Naive B cell (primary cell): Measurements from ENCODE around the gene ODC1. TPM values are rescaled to one million over a fixed set of nuclear protein-coding genes. Genes with fewer than 3 reads are reported as not detected.

Source experiments
- ATAC-seq, 2 donors: fragments of 150-1000 bp; cut with Tn5 transposase; 2 replicates each; pipeline ENCODE4 v1.10.0; 2021; ENCODE audit warnings: low read depth in 2 of 2, mild to moderate bottlenecking in 2 of 2, moderate library complexity in 2 of 2
- DNase-seq: peaks from one replicate; pipeline ENCODE4 v3.0.0; 2022
- H3K27ac Mint-ChIP-seq, 6 donors: one replicate each; pipeline ENCODE4 v1.8.0; 2020 to 2022; ENCODE audit warnings: mild to moderate bottlenecking in 6 of 6, mixed read lengths in 6 of 6, moderate library complexity in 5 of 6, inconsistent platforms in 2 of 6
- H3K27me3 Mint-ChIP-seq, 3 donors: one replicate each; pipeline ENCODE4 v1.8.0; 2021 to 2022; ENCODE audit warnings: mixed read lengths in 3 of 3, mild to moderate bottlenecking in 1 of 3
- H3K36me3 Mint-ChIP-seq, 2 donors: one replicate each; pipeline ENCODE4 v1.8.0; 2020 to 2022; ENCODE audit warnings: mixed read lengths in 2 of 2, inconsistent platforms in 1 of 2, mild to moderate bottlenecking in 1 of 2
- H3K4me1 Mint-ChIP-seq, 3 donors: one replicate each; pipeline ENCODE4 v1.8.0; 2020 to 2022; ENCODE audit warnings: mixed read lengths in 3 of 3, inconsistent platforms in 1 of 3, mild to moderate bottlenecking in 1 of 3, moderate library complexity in 1 of 3
- H3K4me3 Mint-ChIP-seq, 8 donors: one replicate each; pipeline ENCODE4 v1.8.0; 2020 to 2022; ENCODE audit warnings: mild to moderate bottlenecking in 8 of 8, mixed read lengths in 8 of 8, moderate library complexity in 8 of 8, inconsistent platforms in 2 of 8
- H3K9me3 Mint-ChIP-seq, 7 donors: one replicate each; pipeline ENCODE4 v1.8.0; 2020 to 2022; ENCODE audit warnings: mixed read lengths in 7 of 7, mild to moderate bottlenecking in 5 of 7, inconsistent platforms in 2 of 7, moderate library complexity in 1 of 7
- polyA plus RNA-seq, 6 donors: library from polyadenylated mRNA; unstranded; fragments of 300-500 nt; fragmentation: Illumina TruSeq; gene quantifications; one replicate each; pipeline ENCODE4 v1.2.3, GENCODE V29; 2021; ENCODE audit warnings: low read depth in 6 of 6

ODC1 gene
- polyA plus RNA-seq, 6 donors from 2014 or later, result 142 to 202 (median 165) TPM

- ATAC-seq (no peak), DNase-seq (no peak)
- H3K27ac Mint-ChIP-seq, result peak overlapping the region in 3 of 6 donors; percentile 12 to 84 (median 24)
- peak overlapping the region in 5 of 8 donors; percentile 7 to 84 (median 13) for H3K4me3 Mint-ChIP-seq
- H3K4me1 Mint-ChIP-seq, result peaks cover 18 to 38% (median 19%) of the 10 kb centered on the region in 3 donors
- peaks cover 0 to 2% (median 0%) of the 10 kb centered on the region in 7 donors for H3K9me3 Mint-ChIP-seq
- H3K27me3 Mint-ChIP-seq, result no peaks in the 10 kb centered on the region
- no peaks in the 10 kb centered on the region for H3K36me3 Mint-ChIP-seq
These were observed 14.7 kb downstream of the ODC1 start for GRCh38 chr2:10433264-10433946.

GRCh38 chr2:10432311-10433181 lies 15.6 kb downstream of the ODC1 start:
- DNase-seq (no peak), ATAC-seq (peak; percentile 13 to 48)
- Mint-ChIP-seq H3K27ac (peak overlapping the region in 2 of 6 donors; percentile 78 to 95), H3K9me3 (peaks cover 0 to 2% (median 0%) of the 10 kb centered on the region in 7 donors), H3K27me3 (no peaks in the 10 kb centered on the region), H3K4me3 (peak overlapping the region in 7 of 8 donors; percentile 25 to 90 (median 82)), H3K36me3 (peaks cover 0 to 4% of the 10 kb centered on the region in 2 donors), H3K4me1 (peaks cover 18 to 38% (median 19%) of the 10 kb centered on the region in 3 donors)

- ATAC-seq (peak in 1 of 2 donors; percentile 51), DNase-seq (no peak)
- H3K36me3 Mint-ChIP-seq, result peaks cover 0 to 11% of the 10 kb centered on the region in 2 donors
- H3K9me3 Mint-ChIP-seq, result peaks cover 0 to 2% (median 0%) of the 10 kb centered on the region in 7 donors
- H3K4me1 Mint-ChIP-seq, result peaks cover 18 to 38% (median 19%) of the 10 kb centered on the region in 3 donors
- peak overlapping the region in 7 of 8 donors; percentile 25 to 90 (median 82) for H3K4me3 Mint-ChIP-seq
- H3K27me3 Mint-ChIP-seq, result no peaks in the 10 kb centered on the region
- peak overlapping the region in 3 of 6 donors; percentile 11 to 95 (median 59) for H3K27ac Mint-ChIP-seq
These were observed 16.3 kb downstream of the ODC1 start for GRCh38 chr2:10431797-10432196.

- H3K36me3 Mint-ChIP-seq, result peaks cover 0 to 12% of the 10 kb centered on the region in 2 donors
- H3K27ac Mint-ChIP-seq, result peak overlapping the region in 1 of 6 donors; percentile 64
- ATAC-seq, result no peak
- peaks cover 0 to 2% (median 0%) of the 10 kb centered on the region in 7 donors for H3K9me3 Mint-ChIP-seq
- no peaks in the 10 kb centered on the region for H3K27me3 Mint-ChIP-seq
- DNase-seq, result no peak
- H3K4me3 Mint-ChIP-seq, result peak overlapping the region in 7 of 8 donors; percentile 11 to 90 (median 82)
- peaks cover 18 to 38% (median 19%) of the 10 kb centered on the region in 3 donors for H3K4me1 Mint-ChIP-seq
These were observed 17.1 kb downstream of the ODC1 start for GRCh38 chr2:10430886-10431622.

GRCh38 chr2:10428924-10429323 lies 19.2 kb downstream of the ODC1 start:
- ATAC-seq (no peak), DNase-seq (no peak)
- peaks cover 0 to 12% of the 10 kb centered on the region in 2 donors for H3K36me3 Mint-ChIP-seq
- H3K4me3 Mint-ChIP-seq, result peak overlapping the region in 1 of 8 donors; percentile 58
- peak overlapping the region in 1 of 6 donors; percentile 81 for H3K27ac Mint-ChIP-seq
- no peaks in the 10 kb centered on the region for H3K27me3 Mint-ChIP-seq
- H3K4me1 Mint-ChIP-seq, result peaks cover 11 to 25% (median 13%) of the 10 kb centered on the region in 3 donors
- H3K9me3 Mint-ChIP-seq, result peaks cover 0 to 2% (median 0%) of the 10 kb centered on the region in 7 donors

GRCh38 chr2:10428355-10428754 lies 19.8 kb downstream of the ODC1 start:
- Mint-ChIP-seq H3K36me3 (peaks cover 0 to 12% of the 10 kb centered on the region in 2 donors), H3K27me3 (no peaks in the 10 kb centered on the region), H3K4me1 (peaks cover 9 to 23% (median 11%) of the 10 kb centered on the region in 3 donors), H3K9me3 (peaks cover 0 to 2% (median 0%) of the 10 kb centered on the region in 7 donors), H3K4me3 (no peak overlapping the region), H3K27ac (no peak overlapping the region)
- ATAC-seq (no peak), DNase-seq (no peak)

GRCh38 chr2:10427618-10427949 lies 20.5 kb downstream of the ODC1 start:
- Mint-ChIP-seq H3K9me3 (peaks cover 0 to 2% (median 0%) of the 10 kb centered on the region in 7 donors), H3K4me1 (peaks cover 5 to 16% (median 8%) of the 10 kb centered on the region in 3 donors), H3K27ac (peak overlapping the region in 4 of 6 donors; percentile 63 to 86 (median 76)), H3K36me3 (peaks cover 0 to 12% of the 10 kb centered on the region in 2 donors), H3K27me3 (no peaks in the 10 kb centered on the region), H3K4me3 (no peak overlapping the region)
- no peak for DNase-seq
- no peak for ATAC-seq

GRCh38 chr2:10426726-10427617 lies 21.2 kb downstream of the ODC1 start:
- Mint-ChIP-seq H3K4me3 (no peak overlapping the region), H3K36me3 (peaks cover 0 to 18% of the 10 kb centered on the region in 2 donors), H3K27me3 (no peaks in the 10 kb centered on the region), H3K9me3 (peaks cover 0 to 2% (median 0%) of the 10 kb centered on the region in 7 donors), H3K4me1 (peaks cover 2 to 10% (median 5%) of the 10 kb centered on the region in 3 donors), H3K27ac (peak overlapping the region in 2 of 6 donors; percentile 62 to 63)
- DNase-seq, result no peak
- ATAC-seq, result no peak

- no peak overlapping the region for H3K27ac Mint-ChIP-seq
These were observed 22.4 kb downstream of the ODC1 start for GRCh38 chr2:10425699-10426098.

GRCh38 chr2:10424916-10425505 lies 23.1 kb downstream of the ODC1 start:
- Mint-ChIP-seq H3K4me3 (no peak overlapping the region), H3K36me3 (peaks cover 0 to 18% of the 10 kb centered on the region in 2 donors), H3K9me3 (no peaks in the 10 kb centered on the region), H3K4me1 (no peaks in the 10 kb centered on the region), H3K27ac (no peak overlapping the region), H3K27me3 (no peaks in the 10 kb centered on the region)
- ATAC-seq (no peak), DNase-seq (no peak)

More at GRCh38 chr2:10425699-10426098, 22.4 kb downstream of the ODC1 start:
- peaks cover 0 to 18% of the 10 kb centered on the region in 2 donors for H3K36me3 Mint-ChIP-seq
- no peaks in the 10 kb centered on the region for H3K27me3 Mint-ChIP-seq
- H3K4me3 Mint-ChIP-seq, result no peak overlapping the region
- H3K9me3 Mint-ChIP-seq, result no peaks in the 10 kb centered on the region
- H3K4me1 Mint-ChIP-seq, result peaks cover 0 to 1% (median 0%) of the 10 kb centered on the region in 3 donors
- ATAC-seq (no peak), DNase-seq (no peak)

- H3K4me1 Mint-ChIP-seq, result peaks cover 0 to 1% (median 0%) of the 10 kb centered on the region in 3 donors
- no peak for ATAC-seq
- DNase-seq, result no peak
- H3K9me3 Mint-ChIP-seq, result no peaks in the 10 kb centered on the region
- peaks cover 0 to 18% of the 10 kb centered on the region in 2 donors for H3K36me3 Mint-ChIP-seq
- H3K4me3 Mint-ChIP-seq, result no peak overlapping the region
- H3K27ac Mint-ChIP-seq, result peak overlapping the region in 1 of 6 donors; percentile 75
- no peaks in the 10 kb centered on the region for H3K27me3 Mint-ChIP-seq
These were observed 24.1 kb downstream of the ODC1 start for GRCh38 chr2:10424051-10424450.

GRCh38 chr2:10423400-10423774 lies 24.7 kb downstream of the ODC1 start:
- Mint-ChIP-seq H3K27ac (no peak overlapping the region), H3K27me3 (no peaks in the 10 kb centered on the region), H3K4me1 (peaks cover 4 to 8% (median 5%) of the 10 kb centered on the region in 3 donors), H3K9me3 (no peaks in the 10 kb centered on the region), H3K36me3 (peaks cover 0 to 18% of the 10 kb centered on the region in 2 donors), H3K4me3 (no peak overlapping the region)
- DNase-seq (no peak), ATAC-seq (no peak)
